HG02938 (cell line): ENCODE data around the gene HYAL3.

Experiments
- ATAC-seq: cut with Tn5 transposase; IDR thresholded peaks from one replicate; pipeline ENCODE4 v1.9.1; 2021; ENCODE audit warnings: mild to moderate bottlenecking, moderate library complexity; ENCODE audit not compliant: unreplicated experiment

HYAL3 gene

DNA sequence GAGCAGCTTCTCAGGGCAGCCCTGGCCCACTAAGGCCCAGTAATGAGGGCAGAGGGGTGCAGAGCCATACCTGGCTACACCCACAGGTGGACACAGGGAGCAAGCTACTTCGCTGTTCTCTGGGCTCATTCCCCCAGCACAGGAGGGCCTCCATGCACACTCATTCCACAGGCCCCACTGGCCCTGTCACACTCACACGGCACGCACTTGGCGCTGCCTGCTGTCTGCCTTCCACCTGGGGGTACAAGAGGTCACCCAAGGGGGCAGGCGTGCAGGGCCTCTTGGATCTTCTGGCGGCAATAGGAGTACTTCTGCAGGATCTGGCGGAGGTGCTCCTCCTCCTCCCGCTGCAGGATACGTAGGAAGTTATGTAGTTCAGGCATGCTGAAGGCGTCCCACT, 31.1 kb upstream of the HYAL3 start:
- no peak for ATAC-seq

DNA sequence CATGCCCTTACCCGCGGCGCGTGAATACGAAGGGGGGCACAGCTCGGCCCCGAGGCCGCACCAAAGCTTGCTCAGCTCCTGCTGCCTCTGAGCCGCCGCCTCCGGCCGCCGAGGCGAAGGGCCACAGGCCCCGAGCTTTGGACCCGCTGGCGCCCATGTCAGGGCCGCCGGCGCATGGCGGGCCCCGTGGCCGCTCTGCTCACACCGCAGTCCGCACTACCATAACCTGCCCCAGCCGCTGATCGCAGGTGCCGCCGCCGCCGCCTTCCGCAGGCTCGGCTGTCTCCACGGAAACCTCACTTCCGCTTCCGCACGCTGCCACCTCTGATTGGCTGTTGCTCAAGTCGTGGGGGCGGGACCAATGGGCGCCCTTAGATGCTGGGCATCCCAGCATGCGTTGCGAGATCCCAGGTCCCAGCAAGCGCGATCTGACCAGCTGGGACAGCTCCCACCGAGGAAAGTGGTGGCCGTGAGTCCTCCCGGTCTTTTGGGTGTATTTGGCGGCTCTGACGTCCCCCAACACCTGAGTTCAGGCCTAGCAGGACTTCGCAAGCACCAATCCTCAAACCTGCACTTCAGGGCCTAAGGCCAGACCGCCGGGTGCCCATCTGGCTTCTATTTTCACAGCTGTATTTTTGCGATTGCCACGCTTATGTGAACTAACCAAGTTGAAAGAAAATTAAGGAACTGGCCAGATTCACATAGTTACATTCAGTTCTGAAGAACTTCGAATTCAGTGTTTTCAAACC, 28.9 kb upstream of the HYAL3 start, which contains the start of gene TUSC2:
TUSC2 (minus strand) TSS at position 281 of the 749 bp plus-strand sequence; CDS start at position 157, 124 bp downstream.
- peak; percentile 86 for ATAC-seq

DNA sequence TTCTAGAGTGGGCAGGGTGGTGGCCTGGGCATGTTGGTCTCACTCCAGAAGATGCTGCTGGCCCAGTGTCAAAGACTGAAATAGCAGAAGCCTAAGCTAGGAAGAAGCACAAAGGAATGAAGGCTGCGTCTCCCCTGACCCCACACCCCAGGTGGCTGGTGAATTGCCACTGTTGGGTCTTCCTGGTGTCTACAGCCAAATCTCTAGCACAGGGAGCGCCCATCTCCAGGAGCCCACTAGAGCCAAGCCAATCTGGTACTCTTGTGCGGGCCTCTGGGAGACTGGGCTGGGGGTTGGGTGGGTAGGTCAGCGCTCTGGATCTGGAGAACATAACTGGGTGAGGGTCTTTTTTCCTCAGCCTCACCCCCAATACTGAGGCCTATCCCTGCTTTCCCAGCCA, 27.9 kb upstream of the HYAL3 start:
- no peak for ATAC-seq

DNA sequence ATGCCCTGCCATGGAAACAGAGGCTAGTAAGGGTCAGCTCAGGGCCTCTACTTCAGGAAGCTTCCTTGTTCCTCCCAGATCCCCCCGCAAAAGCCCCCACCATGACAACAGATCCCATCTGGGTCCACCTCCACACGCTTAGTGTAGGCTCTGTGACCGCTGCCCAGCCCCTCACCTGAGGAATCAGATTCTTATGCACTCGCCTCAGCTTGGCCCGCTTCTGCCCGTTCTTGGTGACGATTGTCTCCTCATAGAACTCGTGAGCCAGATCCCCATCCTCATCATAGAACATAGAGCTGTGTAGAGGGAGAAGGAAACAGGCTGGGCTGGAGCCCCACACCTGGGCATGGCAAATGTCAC, 27.0 kb upstream of the HYAL3 start:
- ATAC-seq: no peak

DNA sequence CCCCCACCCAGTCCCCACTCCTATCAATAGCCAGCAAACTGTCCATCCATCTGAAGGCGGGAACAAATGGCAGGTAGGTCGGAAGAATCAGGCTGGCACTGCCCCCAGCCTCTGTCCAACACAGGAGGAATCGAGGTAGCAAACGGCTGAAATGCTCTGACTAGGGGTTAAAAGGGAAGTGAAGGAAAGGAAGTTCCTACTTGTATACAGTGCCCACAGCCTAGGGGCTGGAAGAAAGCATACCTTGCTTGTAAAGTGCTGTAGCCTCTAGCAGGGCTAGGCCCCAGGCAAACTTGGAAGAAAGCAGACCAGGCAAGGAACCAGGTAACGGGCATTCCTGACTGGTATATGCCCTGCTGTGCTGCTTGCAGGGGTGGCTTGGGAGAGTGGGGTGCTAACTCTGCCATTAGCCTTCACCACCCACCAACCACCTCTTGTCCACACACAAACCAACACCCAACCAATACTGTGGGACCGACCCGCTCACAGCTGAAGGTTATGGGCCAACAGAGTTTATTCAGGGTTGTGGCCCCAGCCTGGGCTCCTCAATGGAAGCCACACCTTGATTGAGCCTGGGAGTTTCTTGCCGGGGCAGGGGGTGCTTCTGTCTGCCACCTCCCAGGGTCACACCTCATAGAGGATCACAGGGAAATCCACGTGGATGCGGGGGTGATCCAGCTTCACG, 26.4 kb upstream of the HYAL3 start:
- no peak for ATAC-seq

DNA sequence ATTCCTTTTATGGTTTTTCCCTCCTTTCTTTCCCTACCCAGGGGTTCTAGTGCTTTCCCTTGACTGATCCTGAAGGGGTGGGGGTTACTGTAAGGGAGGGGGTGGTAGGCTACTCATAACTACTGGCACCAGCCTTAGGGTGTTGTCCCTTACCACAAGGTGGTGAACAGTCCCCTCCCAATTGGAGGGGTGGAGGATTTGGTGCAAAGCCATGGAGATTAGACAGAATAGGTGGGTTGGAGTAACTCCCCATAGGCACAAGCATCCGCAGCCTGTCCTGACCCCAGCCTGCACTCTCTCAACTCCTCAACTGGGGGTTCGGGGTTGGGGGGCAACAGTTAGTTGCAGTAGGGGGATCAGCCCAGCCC, 25.9 kb upstream of the HYAL3 start:
- ATAC-seq: no peak

DNA sequence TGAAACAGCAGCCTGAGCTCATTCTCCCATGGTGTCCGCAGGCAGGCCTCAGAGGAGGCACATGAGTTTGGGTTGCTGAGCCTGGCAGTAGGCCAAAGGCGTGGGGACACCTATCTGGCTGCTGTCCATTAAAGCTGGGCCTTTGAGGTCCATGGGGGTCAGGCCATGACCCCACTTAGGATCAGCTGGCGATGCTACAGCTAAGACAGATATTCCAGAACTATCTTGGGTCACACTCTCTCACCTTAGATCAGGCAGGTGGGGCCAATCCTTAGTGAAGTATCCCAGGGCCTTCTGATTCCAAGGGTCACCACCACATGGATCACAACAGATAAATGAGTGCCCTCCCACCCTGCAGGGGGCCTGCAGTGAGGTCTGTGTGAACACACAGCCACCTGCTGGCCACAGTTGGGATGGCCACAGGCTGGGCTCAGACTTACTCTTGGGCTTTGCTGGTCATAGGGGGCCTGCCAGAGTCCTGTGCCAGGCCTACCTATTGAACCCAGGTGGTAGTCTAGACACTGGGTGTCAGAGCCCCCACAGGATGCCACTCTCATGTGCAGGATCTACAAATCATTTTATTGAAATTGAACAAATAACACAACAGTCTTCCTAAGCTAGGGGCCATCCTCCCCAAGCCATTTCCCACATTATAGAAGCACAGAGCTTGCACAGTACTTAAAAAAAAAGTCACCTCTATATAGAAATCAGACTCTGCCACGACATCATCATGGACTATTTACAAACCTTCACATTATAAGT, 25.3 kb upstream of the HYAL3 start:
- no peak for ATAC-seq

DNA sequence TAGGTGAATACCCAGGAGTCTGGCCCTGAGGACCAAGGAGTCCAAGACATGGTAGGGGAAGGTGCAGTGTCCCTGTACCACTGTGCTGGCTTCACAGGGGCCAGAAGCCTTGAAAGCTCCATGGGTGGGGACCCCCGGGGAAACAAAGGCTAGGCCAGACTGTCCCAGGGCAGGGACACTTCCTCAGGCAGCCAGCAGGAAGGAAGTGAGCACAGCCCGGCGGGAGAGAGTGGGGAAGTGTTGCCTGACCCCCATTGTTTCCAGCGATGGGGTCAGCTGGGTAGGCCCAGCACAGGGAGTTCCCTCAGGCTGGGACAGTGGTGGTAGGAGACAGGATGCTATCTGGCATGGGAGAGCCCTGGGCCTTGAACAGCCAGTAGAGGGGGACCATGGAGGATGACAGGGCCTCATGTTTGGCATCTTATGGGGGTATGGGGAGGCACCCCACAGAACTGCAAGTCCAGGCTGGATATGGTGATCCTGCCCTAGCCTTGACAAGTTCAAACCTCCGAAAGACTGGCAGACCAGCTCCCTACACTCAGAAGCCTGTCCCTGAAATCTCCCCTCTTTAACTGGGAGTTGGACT, 24.5 kb upstream of the HYAL3 start:
- ATAC-seq: no peak

DNA sequence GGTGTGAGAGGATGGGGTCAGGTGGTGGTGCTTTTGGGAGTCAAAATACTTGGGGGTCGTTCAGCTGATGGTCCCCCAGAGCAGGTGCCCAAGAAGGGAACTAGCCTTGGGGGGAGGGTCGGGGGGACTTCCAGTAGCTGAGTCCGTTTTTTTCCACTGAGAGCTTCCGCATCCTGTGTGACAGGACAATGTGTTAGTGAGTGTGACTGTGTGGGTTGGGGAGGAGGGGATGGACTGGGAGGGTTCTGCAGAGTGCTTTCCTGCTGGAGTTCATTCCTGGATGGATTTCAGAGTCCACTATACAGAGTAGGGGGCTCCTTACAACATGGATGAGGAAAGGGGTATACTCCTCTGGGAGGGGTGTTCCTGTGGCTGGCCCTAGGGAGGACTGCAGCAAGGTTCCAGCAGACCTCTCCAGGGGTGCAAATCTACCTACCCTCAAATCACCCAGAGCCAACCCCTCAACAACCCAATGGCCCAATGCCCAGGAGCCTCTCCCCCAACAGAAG, 23.9 kb upstream of the HYAL3 start:
- no peak for ATAC-seq

DNA sequence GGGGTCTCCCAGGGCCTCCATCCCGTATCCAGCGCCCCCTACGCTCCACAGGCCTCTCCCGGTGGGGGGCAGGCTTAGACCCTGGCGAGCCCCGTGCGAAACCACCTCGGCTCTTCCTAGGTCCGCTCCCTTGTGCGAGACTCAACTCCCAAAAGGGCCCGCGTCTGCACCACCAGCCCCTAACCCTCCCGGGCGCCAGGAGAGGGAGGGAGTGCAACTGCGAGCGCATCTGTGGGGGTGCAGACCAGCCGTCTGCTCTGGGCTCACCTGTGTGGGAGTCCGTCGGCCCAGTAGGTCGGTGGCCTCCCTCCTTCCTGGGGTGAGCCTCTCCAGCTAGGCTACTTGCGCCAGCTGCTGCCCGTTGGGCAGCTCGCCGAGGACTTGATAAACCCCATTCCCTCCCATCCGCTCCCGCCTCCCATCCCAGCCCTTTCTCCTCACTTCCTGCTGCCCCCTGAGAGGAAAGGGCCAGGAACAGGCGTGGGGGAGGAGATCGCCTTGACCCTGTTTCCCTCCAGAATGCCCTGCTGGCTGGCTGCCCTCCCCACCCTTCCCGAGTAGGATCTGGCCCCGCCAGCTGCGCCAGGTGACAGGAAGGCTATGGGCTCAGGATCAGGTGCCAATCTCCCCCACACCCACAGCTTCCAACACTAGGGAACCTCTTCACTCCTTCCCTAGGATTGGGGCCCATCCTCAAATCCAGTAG, 23.3 kb upstream of the HYAL3 start, which contains the start of gene HYAL2:
HYAL2 (minus strand) TSS at position 360 of the 706 bp plus-strand sequence. CDS start 2,256 bp downstream, outside the sequence.
- no peak for ATAC-seq

DNA sequence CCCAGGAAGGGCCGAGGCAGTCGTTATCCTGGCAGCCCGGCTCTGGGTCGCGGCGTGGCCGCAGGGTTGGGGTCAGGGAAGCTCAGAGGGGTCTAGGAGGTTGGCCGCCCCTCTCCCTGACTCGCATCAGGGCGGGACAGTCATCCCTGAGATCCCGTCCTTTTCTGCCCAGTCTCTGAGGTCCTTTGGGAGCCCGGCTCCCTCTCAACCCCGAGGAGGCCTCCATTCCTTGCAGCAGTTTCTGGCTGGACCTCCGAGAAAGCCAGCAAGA, 22.8 kb upstream of the HYAL3 start:
- no peak for ATAC-seq

DNA sequence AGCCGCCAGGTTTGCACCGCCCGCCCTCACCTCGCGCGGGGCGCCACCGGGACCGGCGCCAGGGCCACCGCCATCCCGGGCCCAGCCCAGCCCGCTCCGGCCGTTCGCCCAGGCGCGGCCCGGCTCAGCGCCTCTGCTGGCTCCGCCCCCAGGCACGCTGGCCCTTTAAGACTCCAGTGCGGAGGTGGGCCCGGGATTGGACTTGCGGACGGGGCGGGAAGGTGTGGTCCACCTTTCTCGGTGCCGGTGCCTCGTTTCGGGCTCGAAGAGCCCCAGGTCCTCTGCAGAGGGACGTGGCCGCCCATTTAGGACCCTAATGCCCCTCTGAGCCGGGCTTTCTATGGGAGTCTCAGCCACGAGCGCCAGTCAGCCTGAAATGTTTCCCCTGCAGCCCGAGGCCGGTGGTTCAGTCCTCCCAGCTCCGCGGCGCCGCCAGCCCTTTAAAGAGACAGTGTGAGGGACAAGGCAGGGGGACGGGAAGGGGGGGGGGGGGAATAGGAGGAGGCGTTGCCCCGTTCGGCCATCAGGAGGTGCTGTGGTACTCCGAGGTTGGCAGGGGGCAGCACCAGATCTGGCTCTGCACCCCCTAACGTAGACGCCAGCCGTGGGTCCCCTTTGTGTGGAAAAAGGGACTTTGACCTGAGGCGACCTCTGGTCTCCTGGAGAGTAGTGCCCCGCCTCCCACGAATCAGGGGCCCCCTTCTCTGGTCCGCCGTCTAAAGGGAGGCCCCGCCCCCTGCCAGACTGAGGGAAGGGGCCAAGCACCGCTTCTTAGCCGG, 22.3 kb upstream of the HYAL3 start:
- peak; percentile 73 for ATAC-seq

DNA sequence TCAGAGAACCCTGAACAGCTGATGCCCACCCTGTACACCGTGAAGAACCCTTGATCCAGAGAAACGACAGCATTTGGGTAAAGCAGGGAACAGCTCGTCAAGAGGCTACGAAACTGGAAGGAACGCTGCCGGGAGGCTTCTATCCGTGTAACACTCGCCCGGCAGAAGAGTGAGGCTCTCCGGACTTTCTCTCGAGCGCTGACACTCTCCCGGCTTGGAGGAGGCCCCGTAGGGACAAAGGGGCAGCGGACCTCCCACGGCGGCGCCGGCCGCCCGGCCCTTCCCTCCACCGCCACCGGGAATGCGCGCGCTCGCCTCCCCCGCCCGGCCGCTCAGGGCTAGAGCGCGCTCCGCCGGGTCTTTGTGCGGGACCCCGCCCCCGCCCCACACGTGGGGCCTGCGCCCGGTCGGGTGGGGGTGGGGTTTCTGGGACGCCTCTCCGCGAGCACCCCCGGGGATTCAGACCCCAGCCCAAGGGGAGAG, 21.7 kb upstream of the HYAL3 start:
- peak; percentile 46 for ATAC-seq

DNA sequence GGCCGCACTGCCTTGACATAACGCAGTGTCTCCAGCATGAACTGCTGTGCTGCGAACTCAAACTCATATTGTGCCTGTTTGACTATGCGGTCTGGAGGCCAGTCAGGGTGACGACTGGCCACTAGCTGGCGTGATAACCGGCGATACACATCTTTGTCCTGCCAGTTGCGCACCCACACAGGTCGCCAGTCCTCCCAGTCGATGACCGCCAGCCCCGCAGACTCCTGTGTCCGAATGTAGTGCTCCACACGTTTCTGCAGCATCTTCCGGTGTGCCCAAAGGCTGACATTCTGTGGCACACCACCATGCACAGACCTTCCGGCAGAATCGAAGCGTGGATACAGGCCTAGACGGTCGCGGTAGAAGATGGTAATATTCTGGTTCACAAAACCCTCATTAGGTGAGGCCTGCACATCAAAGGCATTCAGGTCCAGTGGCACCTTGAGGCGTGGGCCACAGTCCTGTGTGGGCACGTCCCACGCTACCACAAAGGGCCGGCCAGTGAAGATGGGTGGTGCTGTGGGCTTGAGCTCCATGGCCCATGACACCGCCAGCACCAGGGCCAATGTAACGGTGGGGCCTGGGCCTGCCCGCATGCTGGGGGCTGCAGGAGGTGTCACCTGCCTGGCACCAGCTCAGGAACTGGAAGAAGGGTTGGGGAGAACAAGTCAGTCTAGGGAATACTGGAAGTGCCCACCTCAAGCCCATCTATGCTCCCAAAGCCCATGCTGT, 20.9 kb upstream of the HYAL3 start:
- ATAC-seq: no peak

DNA sequence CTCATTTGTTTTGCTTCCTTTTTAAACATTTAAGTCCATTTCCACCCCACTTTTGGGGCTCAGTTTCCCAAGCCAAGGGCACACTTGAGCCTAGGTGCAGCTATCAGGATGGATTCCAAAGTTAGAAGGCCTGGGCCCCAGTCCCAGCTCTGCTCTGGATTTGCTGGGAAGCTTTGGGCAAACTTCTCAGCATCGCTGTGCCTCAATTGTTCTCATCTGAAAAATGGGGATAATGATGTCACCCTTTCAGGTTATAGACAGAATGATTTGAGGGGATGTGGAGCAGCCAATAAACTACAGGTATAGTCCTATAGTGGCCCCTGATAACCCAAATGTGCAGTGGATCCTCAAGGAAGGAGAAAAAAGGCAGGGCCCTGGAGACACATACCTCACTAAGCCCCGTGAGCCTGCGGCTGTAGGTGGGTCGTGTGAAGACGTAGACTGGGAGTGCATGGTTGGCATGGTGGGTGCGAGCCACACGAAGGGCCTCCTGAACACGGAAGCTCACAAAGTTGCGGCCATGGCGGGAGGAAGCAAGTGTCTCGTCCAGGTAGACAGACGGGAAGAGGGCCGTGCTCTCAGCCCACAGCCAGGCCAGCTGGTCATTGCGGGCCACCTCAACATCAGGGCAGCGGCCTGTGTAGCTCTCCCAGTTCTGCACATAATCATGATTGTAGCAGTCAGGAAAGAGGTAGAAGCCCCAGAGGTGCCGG, 20.1 kb upstream of the HYAL3 start:
- no peak for ATAC-seq

DNA sequence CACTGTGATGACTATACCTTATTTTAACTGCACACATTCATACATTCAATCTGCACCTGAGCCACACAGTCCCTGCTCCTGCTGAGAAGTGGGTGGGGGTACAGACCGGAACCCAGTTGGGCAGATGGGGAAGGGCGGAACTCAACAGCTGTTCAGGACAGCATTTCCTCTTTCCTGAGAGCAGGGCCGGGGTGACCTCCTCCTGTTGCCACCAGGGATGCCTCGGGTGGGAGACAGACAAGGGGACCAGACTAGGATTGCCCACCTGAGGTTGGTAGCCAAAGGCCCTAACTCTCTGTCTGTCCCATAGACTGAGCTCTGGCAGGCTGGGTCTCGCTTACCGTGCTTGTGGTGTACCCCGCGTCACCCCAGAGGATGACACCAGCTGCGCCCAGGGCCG, 19.4 kb upstream of the HYAL3 start:
- ATAC-seq: no peak

DNA sequence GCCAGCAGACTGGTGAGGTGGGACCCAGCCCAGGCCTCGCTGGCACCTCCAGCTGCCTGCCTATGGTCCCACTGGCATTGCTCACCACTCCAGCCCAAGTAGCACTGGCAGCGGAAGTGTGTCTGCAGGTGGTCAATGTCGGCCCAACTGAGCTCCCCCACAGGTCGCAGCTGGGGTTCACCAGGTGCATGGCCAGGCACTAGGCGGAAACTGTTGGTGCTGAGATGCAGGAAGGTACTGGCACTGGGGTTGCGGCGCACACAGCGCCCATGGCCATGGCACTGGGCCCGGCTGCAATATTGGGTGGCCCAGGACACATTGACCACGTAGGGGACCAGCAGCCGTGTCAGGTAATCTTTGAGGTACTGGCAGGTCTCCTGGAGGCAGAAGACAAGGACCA, 19.0 kb upstream of the HYAL3 start:
- ATAC-seq: no peak

DNA sequence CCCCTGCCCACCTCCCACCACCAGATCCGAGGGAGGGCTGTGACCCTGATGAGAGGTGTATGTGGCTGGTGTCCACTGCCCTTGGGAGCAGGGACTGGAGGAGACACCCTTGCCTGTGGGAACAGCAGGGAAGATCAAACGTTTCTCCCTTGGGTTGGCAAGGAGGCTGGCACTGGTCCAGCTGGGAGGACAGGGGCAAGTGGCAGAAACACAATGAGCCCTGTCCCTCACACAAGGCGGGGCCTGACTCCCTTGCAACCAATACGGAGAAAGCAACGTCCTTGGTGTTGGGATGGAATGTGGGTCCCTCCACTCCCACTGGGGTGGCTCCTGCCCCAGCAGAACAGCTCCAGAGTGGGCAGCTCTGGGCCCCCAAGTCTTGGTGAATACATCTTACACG, 18.1 kb upstream of the HYAL3 start:
- ATAC-seq: no peak
